ENCODE results near the gene POLR2J.
"Not testable (repeated sequence)": the region's sequence is repeated elsewhere in the genome, so short reads cannot be mapped to it uniquely, and the experiment has no call there.

Gene POLR2J

GRCh38 chr7:102464577-102465280 is 14.0 kb downstream of the POLR2J start, which contains the start of the genes ALKBH4 and LRWD1:
TSS of gene ALKBH4 (minus strand) at chr7:102464863. CDS start at chr7:102464836, 27 bp downstream.
TSS of gene LRWD1 (plus strand) at chr7:102464984. CDS start at chr7:102465081, 97 bp downstream.
- DNase-seq = peak; percentile 61 to 97

- DNase-seq = peak in 1 of 2 experiments; percentile 43
These were observed 14.7 kb downstream of the POLR2J start for GRCh38 chr7:102463841-102464576.

GRCh38 chr7:102460467-102460866 is 18.3 kb downstream of the POLR2J start:
- DNase-seq = no peak

- DNase-seq = no peak
These were observed 19.4 kb downstream of the POLR2J start for GRCh38 chr7:102459221-102459844.

- DNase-seq = no peak
These were observed 21.3 kb downstream of the POLR2J start for GRCh38 chr7:102457352-102457924.

- DNase-seq = no peak
These were observed 22.4 kb downstream of the POLR2J start for GRCh38 chr7:102456327-102456726.

- no peak for DNase-seq
These were observed 23.1 kb downstream of the POLR2J start for GRCh38 chr7:102455596-102455995.

GRCh38 chr7:102454932-102455331 is 23.8 kb downstream of the POLR2J start:
- not testable (repeated sequence) for DNase-seq

GRCh38 chr7:102454468-102454867 is 24.3 kb downstream of the POLR2J start:
- no peak for DNase-seq

- no peak for DNase-seq
These were observed 25.4 kb downstream of the POLR2J start for GRCh38 chr7:102453319-102453718.

- no peak for DNase-seq
These were observed 26.3 kb downstream of the POLR2J start for GRCh38 chr7:102452451-102452850.

GRCh38 chr7:102451371-102452054 is 27.2 kb downstream of the POLR2J start:
- DNase-seq = peak; percentile 77 to 89

GRCh38 chr7:102450242-102450641 is 28.5 kb downstream of the POLR2J start:
- peak; percentile 45 to 50 for DNase-seq

- no peak for DNase-seq
These were observed 29.6 kb downstream of the POLR2J start for GRCh38 chr7:102449136-102449535.

- no peak for DNase-seq
These were observed 31.4 kb downstream of the POLR2J start for GRCh38 chr7:102447311-102447710.

- DNase-seq = no peak
These were observed 32.1 kb downstream of the POLR2J start for GRCh38 chr7:102446387-102447156.

GRCh38 chr7:102445674-102446071 is 33.0 kb downstream of the POLR2J start:
- DNase-seq = no peak

GRCh38 chr7:102444961-102445673 is 33.6 kb downstream of the POLR2J start:
- no peak for DNase-seq

- no peak for DNase-seq
These were observed 38.5 kb downstream of the POLR2J start for GRCh38 chr7:102439963-102440795.

GRCh38 chr7:102436118-102436517 is 42.6 kb downstream of the POLR2J start:
- no peak for DNase-seq

All from NCI-H526 (cell line).